GM19193 (cell line): ENCODE data around the gene CRMP1.

ENCODE experiments used
- POLR2A ChIP-seq: IDR thresholded peaks from 4 replicates; pipeline ENCODE4 v1.6.1; 2011; ENCODE audit not compliant: insufficient read depth, insufficient read length; ENCODE audit errors: extremely low read depth

The CRMP1 gene

DNA sequence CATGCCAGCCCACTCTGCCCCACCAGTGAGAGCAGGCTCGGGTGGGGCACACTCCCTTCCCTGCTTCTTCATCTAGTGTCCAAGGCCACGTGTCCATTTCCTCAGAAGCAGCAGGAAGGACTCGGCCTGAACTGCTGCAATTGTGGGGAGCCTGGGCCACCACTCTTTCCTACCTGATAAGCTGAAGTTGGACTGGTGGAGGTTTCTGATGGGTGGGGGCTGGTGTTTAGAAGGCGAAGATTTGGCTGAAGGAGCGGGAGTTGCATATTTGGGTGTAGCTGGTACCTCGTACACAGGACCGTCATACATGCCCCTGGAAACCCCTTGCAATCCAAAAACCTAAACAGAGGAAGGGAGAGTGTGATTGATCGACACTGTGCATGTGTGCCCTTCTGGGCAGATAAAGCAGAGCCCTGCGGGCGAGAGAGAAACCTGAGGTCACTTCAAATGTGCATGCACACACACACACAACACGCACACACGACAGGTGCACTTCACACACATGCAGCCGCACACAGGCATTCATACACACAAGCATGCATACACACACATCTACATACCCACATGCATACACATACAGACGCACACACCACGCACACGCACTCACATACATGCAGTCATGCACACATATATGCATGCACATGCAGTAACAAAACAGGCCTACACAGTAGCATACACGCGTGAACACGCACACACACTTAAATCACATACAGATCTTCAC, 67.4 kb downstream of the CRMP1 start:
- TF ChIP-seq POLR2A = no peak

DNA sequence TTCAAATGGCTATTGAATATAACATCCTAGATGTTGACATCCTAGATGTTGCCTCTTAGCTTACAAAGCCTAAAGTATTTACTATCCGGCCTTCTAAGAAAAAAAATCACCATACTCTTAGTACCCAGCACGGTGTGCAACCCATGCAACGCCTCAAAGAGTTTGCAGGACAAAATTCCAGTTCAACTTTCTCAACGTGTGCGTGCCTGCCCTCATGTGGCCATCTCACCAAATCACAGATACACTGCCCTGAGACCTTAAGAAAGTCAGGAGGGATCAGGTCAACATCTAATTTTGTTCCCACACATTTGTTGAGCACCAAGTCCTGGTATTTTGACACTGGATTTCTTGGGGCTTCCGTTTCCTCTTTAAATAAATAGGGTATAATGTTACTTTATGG, 68.3 kb downstream of the CRMP1 start:
- no peak for TF ChIP-seq POLR2A

DNA sequence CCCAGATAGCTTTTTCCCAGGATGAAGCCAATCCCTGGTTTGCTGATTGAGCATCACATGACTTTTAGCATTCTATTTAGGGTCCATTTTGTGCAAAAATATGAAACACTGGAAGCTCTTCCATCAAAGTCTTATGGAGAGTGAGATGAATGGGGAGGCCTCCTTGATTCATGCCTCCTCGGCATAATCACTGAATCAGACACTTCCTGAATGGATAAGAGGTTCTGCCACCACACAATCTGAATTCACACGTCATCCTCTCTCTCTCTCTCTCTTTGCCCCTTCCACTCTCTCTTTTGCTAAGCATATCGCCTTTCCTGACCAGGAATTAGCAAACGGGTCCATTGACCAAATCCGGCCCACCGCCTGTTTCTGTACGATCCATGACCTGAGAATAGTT, 68.7 kb downstream of the CRMP1 start:
- TF ChIP-seq POLR2A = no peak

DNA sequence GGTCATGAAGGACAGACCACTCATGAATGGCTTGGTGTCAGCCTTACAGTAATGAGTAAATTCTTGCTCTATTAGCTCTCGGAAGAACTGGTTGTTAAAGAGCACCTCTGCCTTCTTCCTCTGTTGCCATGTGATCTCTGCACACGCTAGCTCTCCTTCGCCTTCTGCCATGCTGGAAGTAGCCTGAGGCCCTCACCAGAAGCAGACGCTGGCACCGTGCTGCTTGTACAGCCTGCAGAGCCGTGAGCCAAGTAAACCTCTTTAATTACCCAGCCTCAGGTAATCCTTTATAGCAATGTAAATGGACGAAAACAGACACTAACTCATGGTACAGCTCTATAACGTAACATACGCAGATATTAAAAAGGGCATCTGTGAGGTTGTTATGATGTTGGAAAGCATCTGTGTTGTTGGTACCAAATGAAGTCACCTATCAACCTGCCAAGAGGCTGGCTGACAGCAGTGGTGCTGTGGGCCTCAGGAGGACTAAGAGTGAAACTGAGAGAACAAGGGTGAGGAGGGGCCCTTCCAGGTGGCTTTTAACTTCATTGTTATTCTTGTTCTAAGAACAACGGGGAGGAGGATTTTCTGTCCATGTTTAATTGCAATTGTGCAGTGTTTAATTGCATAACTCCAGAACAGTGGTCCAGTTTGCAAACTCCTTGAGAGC, 69.2 kb downstream of the CRMP1 start:
- TF ChIP-seq POLR2A = no peak

DNA sequence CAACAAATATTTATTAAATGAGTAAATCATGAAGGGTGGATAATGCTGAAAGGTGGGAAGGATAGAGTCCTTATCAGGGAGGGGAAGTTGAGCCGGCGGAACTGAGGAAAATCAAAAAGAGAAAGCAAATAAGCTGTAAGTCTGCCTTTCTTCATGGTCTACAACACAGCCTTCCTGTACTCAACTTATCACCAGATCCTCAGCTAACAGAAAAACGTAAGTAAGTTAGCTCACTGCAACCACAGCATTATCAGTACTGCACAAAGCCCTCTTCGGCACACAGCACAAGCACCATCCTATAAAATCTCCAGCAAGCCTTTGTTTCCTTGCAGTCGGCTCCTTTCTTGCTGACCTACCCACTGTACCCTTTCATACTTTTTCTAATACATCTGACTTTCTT, 70.3 kb downstream of the CRMP1 start:
- TF ChIP-seq POLR2A = no peak

- no peak for TF ChIP-seq POLR2A
These were observed 71.1 kb downstream of the CRMP1 start for GRCh38 chr4:5821665-5822358.

DNA sequence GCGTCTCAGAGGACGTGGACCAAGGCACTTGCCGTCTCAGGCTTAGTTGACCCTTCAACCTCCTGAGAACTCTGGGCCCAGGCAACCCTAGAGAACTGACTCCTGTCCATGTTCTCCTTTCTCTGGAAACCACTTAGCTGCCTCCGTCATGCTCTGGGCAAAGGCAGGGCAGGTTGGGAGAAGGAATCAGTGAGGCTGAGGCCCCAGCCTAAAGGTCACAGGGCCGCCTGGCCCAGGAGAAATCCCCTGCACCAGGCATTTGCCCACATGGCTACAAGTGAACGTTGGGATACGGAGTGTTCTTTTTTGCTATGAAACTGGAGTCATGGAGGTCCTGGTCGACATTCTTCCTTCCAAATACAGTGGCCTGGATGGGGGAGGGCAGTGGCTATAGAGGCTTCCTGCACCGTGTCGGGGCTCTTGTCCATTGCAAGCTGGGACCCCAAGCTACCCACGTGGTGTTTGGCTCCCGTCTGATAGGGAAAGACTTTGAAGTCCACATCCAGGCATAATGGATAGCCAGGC, 76.0 kb downstream of the CRMP1 start:
- no peak for TF ChIP-seq POLR2A

GRCh38 chr4:5816101-5816500, 76.8 kb downstream of the CRMP1 start:
- TF ChIP-seq POLR2A = no peak

DNA sequence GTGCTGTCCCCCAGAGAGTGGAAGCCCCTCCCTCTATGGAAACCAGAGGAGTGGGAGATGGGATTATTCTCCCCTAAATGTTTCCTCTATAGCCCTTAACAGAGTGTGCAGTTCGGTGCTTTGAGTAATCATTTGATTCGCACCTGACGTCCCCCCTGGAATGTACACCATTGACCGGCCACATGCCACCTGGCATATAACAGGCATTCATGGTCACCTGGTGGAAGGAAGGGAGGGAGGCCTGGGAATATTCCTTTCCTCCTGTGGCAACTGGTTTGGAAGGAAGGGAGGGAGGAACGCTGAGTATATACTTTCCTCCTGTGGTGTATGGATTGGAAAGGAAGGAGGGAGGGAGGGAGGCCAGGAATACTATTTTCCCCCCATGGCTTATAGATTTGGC, 77.2 kb downstream of the CRMP1 start:
- TF ChIP-seq POLR2A = no peak

- no peak for TF ChIP-seq POLR2A
These were observed 78.5 kb downstream of the CRMP1 start for GRCh38 chr4:5814421-5814820.

DNA sequence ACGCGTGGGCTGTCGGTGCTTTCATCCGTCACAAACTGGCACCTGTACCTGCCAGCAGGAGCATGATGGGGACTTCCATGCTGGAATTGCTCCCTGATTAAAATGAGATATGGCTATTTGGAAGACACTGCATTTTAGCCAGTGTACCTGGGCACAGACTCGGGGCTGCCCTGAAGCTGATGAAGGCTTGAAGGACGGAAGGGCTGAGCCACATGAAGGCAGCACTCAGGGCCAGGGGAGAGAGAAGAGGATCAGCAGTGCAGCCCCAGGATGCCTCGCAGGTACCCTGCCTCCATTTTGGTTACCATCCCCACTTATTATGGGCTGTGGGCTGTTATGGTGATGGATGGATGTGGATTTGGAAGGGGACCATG, 79.0 kb downstream of the CRMP1 start:
- no peak for TF ChIP-seq POLR2A

- TF ChIP-seq POLR2A = no peak
These were observed 80.2 kb downstream of the CRMP1 start for GRCh38 chr4:5812506-5813229.

GRCh38 chr4:5810770-5811430, 82.0 kb downstream of the CRMP1 start:
- no peak for TF ChIP-seq POLR2A

- no peak for TF ChIP-seq POLR2A
These were observed 82.7 kb downstream of the CRMP1 start for GRCh38 chr4:5810151-5810550.
